Vagina (tissue), 2 donors: ENCODE data around the gene MIS18A. TPM values are rescaled to one million over a fixed set of nuclear protein-coding genes. Genes with fewer than 3 reads are reported as not detected.

Experiments
- DNase-seq, 2 donors: peaks; one replicate each; pipeline ENCODE4 v3.0.0-alpha.2; 2017; ENCODE audit errors: extremely low spot score in 2 of 2
- H3K27ac ChIP-seq: fragments of 200-600 bp; sonication (generic); one replicate; pipeline ENCODE4 v1.5.1; 2019
- H3K27me3 ChIP-seq: fragments of 200-600 bp; sonication (generic); one replicate; pipeline ENCODE4 v1.5.1; 2019
- H3K36me3 ChIP-seq, 2 donors: fragments of 200-600 bp; sonication (generic); one replicate each; pipeline ENCODE4 v1.5.1; 2017 to 2019
- H3K4me1 ChIP-seq: fragments of 200-600 bp; sonication (generic); one replicate; pipeline ENCODE4 v1.5.1; 2019
- H3K4me3 ChIP-seq, 2 donors: fragments of 200-600 bp; sonication (generic); 1 replicate in 1 of 2; 2 replicates in 1 of 2; pipeline ENCODE4 v1.5.1; 2016 to 2019
- H3K9me3 ChIP-seq: fragments of 200-600 bp; sonication (generic); one replicate; pipeline ENCODE4 v1.5.1; 2019
- CTCF ChIP-seq, 3 experiments: fragments of 450-650 bp in 2 of 3; fragments of 200-600 bp in 1 of 3; sonication (generic) in 1 of 3; IDR thresholded peaks; one replicate each; pipeline ENCODE4 v1.5.1; 2017 to 2019; ENCODE audit warnings: antibody characterized with exemption in 3 of 3, mild to moderate bottlenecking in 2 of 3, moderate library complexity in 2 of 3
- POLR2A ChIP-seq, 2 donors: fragments of 450-650 bp; IDR thresholded peaks; one replicate each; pipeline ENCODE4 v1.6.1; 2017; ENCODE audit warnings: antibody characterized with exemption in 2 of 2, mild to moderate bottlenecking in 2 of 2, moderate library complexity in 2 of 2
- POLR2AphosphoS5 ChIP-seq, 2 donors: sonication (generic); formaldehyde crosslinking; IDR thresholded peaks; one replicate each; pipeline ENCODE4 v1.9.0; 2017; ENCODE audit warnings: antibody characterized with exemption in 2 of 2, mild to moderate bottlenecking in 2 of 2, low read depth in 1 of 2; ENCODE audit not compliant: insufficient read depth in 1 of 2
- intact Hi-C: fragments of 100-400 bp; cut with DNase I; formaldehyde crosslinking; loops from one replicate; pipeline ENCODE4 v1.15.1; 2023
- total RNA-seq: library from RNA; depleted of rRNA; stranded (reverse); fragments of >200 nt; gene quantifications from one replicate; pipeline ENCODE4 v1.2.3, GENCODE V29; 2016

Gene MIS18A
- total RNA-seq, 1 donor from 2014 or later = 3.4 TPM

GRCh38 chr21:32297449-32297848, 18.6 kb upstream of the MIS18A start:
- TF ChIP-seq POLR2A (IDR thresholded peaks at IDR 0.05) (no peak), POLR2AphosphoS5 (IDR thresholded peaks at IDR 0.05; ENCODE audit: insufficient read depth in 1 of 2, low read depth in 1 of 2) (no peak), CTCF (IDR thresholded peaks at IDR 0.05) (no peak)
- intact Hi-C loops = no loop called here
- DNase-seq = peak in 1 of 2 donors; percentile 67
- Histone ChIP-seq H3K27me3 (no peaks in the 10 kb centered on the region), H3K4me1 (no peaks in the 10 kb centered on the region), H3K4me3 (no peak overlapping the region), H3K36me3 (no peaks in the 10 kb centered on the region), H3K9me3 (no peaks in the 10 kb centered on the region), H3K27ac (peak overlapping the region; percentile 61)

GRCh38 chr21:32285476-32285875, 6.6 kb upstream of the MIS18A start:
- Histone ChIP-seq H3K9me3 (no peaks in the 10 kb centered on the region), H3K4me1 (no peaks in the 10 kb centered on the region), H3K4me3 (no peak overlapping the region), H3K27me3 (no peaks in the 10 kb centered on the region), H3K36me3 (no peaks in the 10 kb centered on the region), H3K27ac (no peak overlapping the region)
- no peak for TF ChIP-seq CTCF (IDR thresholded peaks at IDR 0.05)
- no peak for TF ChIP-seq POLR2AphosphoS5 (IDR thresholded peaks at IDR 0.05; ENCODE audit: insufficient read depth in 1 of 2, low read depth in 1 of 2)
- TF ChIP-seq POLR2A (IDR thresholded peaks at IDR 0.05) = no peak
- intact Hi-C loops = no loop called here
- no peak for DNase-seq

GRCh38 chr21:32282992-32283391, 4.1 kb upstream of the MIS18A start:
- Histone ChIP-seq H3K9me3 (no peaks in the 10 kb centered on the region), H3K4me1 (peaks cover 18% of the 10 kb centered on the region), H3K4me3 (no peak overlapping the region), H3K27me3 (no peaks in the 10 kb centered on the region), H3K27ac (no peak overlapping the region), H3K36me3 (no peaks in the 10 kb centered on the region)
- intact Hi-C loops = no loop called here
- TF ChIP-seq POLR2AphosphoS5 (IDR thresholded peaks at IDR 0.05; ENCODE audit: insufficient read depth in 1 of 2, low read depth in 1 of 2) (no peak), CTCF (IDR thresholded peaks at IDR 0.05) (no peak), POLR2A (IDR thresholded peaks at IDR 0.05) (no peak)
- DNase-seq = peak in 1 of 2 donors; percentile 42

GRCh38 chr21:32281531-32281930, 2.7 kb upstream of the MIS18A start:
- Histone ChIP-seq H3K9me3 (no peaks in the 10 kb centered on the region), H3K27me3 (no peaks in the 10 kb centered on the region), H3K4me1 (peaks cover 23% of the 10 kb centered on the region), H3K27ac (no peak overlapping the region), H3K4me3 (no peak overlapping the region), H3K36me3 (no peaks in the 10 kb centered on the region)
- intact Hi-C loops = no loop called here
- no peak for TF ChIP-seq POLR2A (IDR thresholded peaks at IDR 0.05)
- no peak for TF ChIP-seq POLR2AphosphoS5 (IDR thresholded peaks at IDR 0.05; ENCODE audit: insufficient read depth in 1 of 2, low read depth in 1 of 2)
- no peak for TF ChIP-seq CTCF (IDR thresholded peaks at IDR 0.05)
- DNase-seq = peak in 1 of 2 donors; percentile 52

GRCh38 chr21:32279377-32279680, 480 bp upstream of the MIS18A start:
- no peak for DNase-seq
- peak overlapping the region; percentile 73 to 80 for H3K4me3 ChIP-seq
- intact Hi-C loops = no loop called here
- no peaks in the 10 kb centered on the region for H3K27me3 ChIP-seq
- peaks cover 23% of the 10 kb centered on the region for H3K4me1 ChIP-seq
- TF ChIP-seq POLR2AphosphoS5 (IDR thresholded peaks at IDR 0.05; ENCODE audit: insufficient read depth in 1 of 2, low read depth in 1 of 2) (no peak), POLR2A (IDR thresholded peaks at IDR 0.05) (no peak), CTCF (IDR thresholded peaks at IDR 0.05) (no peak)
- peaks cover 0 to 6% of the 10 kb centered on the region in 2 donors for H3K36me3 ChIP-seq
- no peaks in the 10 kb centered on the region for H3K9me3 ChIP-seq
- peak overlapping the region; percentile 75 for H3K27ac ChIP-seq
